Trophoblast cell (in vitro differentiated cells and primary cell): ENCODE measurements around the gene ETV6.

ENCODE experiments used
- DNase-seq, 2 donors: peaks; one replicate each; pipeline ENCODE4 v3.0.0-alpha.2; 2016
- H2AFZ ChIP-seq: 2 replicates; pipeline ENCODE4 v1.6.1; 2013; ENCODE audit warnings: low read length, moderate library complexity, mild to moderate bottlenecking; ENCODE audit not compliant: insufficient read depth, poor library complexity
- H2AK5ac ChIP-seq: 2 replicates; pipeline ENCODE4 v1.6.1; 2013; ENCODE audit warnings: mild to moderate bottlenecking, low read length
- H2BK120ac ChIP-seq: 2 replicates; pipeline ENCODE4 v1.6.1; 2013; ENCODE audit warnings: low read length, mild to moderate bottlenecking, moderate library complexity; ENCODE audit not compliant: insufficient read depth, poor library complexity
- H2BK12ac ChIP-seq: 2 replicates; pipeline ENCODE4 v1.6.1; 2013; ENCODE audit warnings: mild to moderate bottlenecking, low read length, moderate library complexity
- H2BK5ac ChIP-seq: 2 replicates; pipeline ENCODE4 v1.6.1; 2013; ENCODE audit warnings: low read length, low read depth, moderate library complexity, mild to moderate bottlenecking; ENCODE audit not compliant: poor library complexity
- H3K14ac ChIP-seq: 2 replicates; pipeline ENCODE4 v1.6.1; 2013; ENCODE audit warnings: mild to moderate bottlenecking, low read length
- H3K18ac ChIP-seq: 2 replicates; pipeline ENCODE4 v1.6.1; 2013; ENCODE audit warnings: mild to moderate bottlenecking, low read length
- H3K23ac ChIP-seq: 2 replicates; pipeline ENCODE4 v1.6.1; 2013; ENCODE audit warnings: low read length
- H3K27ac ChIP-seq: 2 replicates; pipeline ENCODE4 v1.5.1; 2013; ENCODE audit warnings: low read depth, mild to moderate bottlenecking, inconsistent platforms, low read length, moderate library complexity
- H3K27me3 ChIP-seq: 2 replicates; pipeline ENCODE4 v1.6.1; 2013; ENCODE audit warnings: inconsistent platforms, mild to moderate bottlenecking, low read length, moderate library complexity; ENCODE audit not compliant: insufficient read depth
- H3K36me3 ChIP-seq, 2 experiments: 1 replicate in 1 of 2; 2 replicates in 1 of 2; pipeline ENCODE4 v1.6.1; 2013; ENCODE audit warnings: low read length in 2 of 2, mild to moderate bottlenecking in 2 of 2, moderate library complexity in 1 of 2; ENCODE audit not compliant: insufficient read depth in 2 of 2, control insufficient read depth in 1 of 2
- H3K4ac ChIP-seq: 2 replicates; pipeline ENCODE4 v1.6.1; 2013; ENCODE audit warnings: low read depth, mild to moderate bottlenecking, low read length, moderate library complexity
- H3K4me1 ChIP-seq, 2 experiments: 1 replicate in 1 of 2; 2 replicates in 1 of 2; pipeline ENCODE4 v1.6.1; 2013; ENCODE audit warnings: low read length in 2 of 2, mild to moderate bottlenecking in 2 of 2, moderate library complexity in 1 of 2; ENCODE audit not compliant: insufficient read depth in 2 of 2, control insufficient read depth in 1 of 2
- H3K4me2 ChIP-seq: 2 replicates; pipeline ENCODE4 v1.6.1; 2013; ENCODE audit warnings: inconsistent platforms, mild to moderate bottlenecking, low read length, moderate library complexity
- H3K4me3 ChIP-seq: 2 replicates; pipeline ENCODE4 v1.5.1; 2013; ENCODE audit warnings: mild to moderate bottlenecking, low read depth, low read length, inconsistent platforms
- H3K79me1 ChIP-seq: one replicate; pipeline ENCODE4 v1.6.1; 2013; ENCODE audit warnings: low read length
- H3K79me2 ChIP-seq: 2 replicates; pipeline ENCODE4 v1.6.1; 2013; ENCODE audit warnings: low read length, mild to moderate bottlenecking; ENCODE audit not compliant: control insufficient read depth, insufficient read depth, poor library complexity
- H3K9ac ChIP-seq: 2 replicates; pipeline ENCODE4 v1.6.1; 2013; ENCODE audit warnings: mild to moderate bottlenecking, low read length
- H3K9me3 ChIP-seq: 2 replicates; pipeline ENCODE4 v1.6.1; 2013; ENCODE audit warnings: low read depth, mild to moderate bottlenecking, control low read depth, inconsistent platforms, low read length; ENCODE audit not compliant: insufficient read depth
- H4K12ac ChIP-seq: 2 replicates; pipeline ENCODE4 v1.6.1; 2013; ENCODE audit warnings: low read depth, mild to moderate bottlenecking, low read length, moderate library complexity
- H4K8ac ChIP-seq: 2 replicates; pipeline ENCODE4 v1.6.1; 2013; ENCODE audit warnings: low read depth, mild to moderate bottlenecking, low read length, moderate library complexity
- H4K91ac ChIP-seq: one replicate; pipeline ENCODE4 v1.6.1; 2013; ENCODE audit warnings: low read depth, mild to moderate bottlenecking, low read length, moderate library complexity
- WGBS: extraction: QIAGEN DNeasy Blood & Tissue Kit; methylation state at CpG from one replicate; pipeline ENCODE4 v1.1.7; 2013; ENCODE audit warnings: missing lambda C conversion rate; ENCODE audit not compliant: insufficient read length, insufficient coverage; ENCODE audit errors: extremely low coverage; 5-methylcytosine and 5-hydroxymethylcytosine counted together

The ETV6 gene

DNA sequence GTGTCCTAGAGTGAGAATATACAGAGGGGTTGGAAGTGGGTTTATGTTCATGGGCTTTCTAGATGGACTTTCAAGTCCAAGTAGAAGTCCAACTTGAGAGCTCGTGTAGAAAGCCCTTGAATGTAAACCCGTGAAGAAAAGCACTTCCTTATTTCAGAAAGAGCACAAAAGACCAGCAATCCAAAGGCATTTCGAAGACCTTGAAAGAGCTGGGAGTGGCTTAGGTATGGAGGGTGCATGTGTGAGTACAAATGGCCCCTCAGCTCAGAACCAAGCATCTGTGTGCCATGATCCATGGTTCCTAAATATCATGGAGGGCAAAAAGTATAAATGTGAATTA, 160.7 kb downstream of the ETV6 start:
- H3K27me3 ChIP-seq: no peaks in the 10 kb centered on the region
- H3K79me1 ChIP-seq: peaks cover 7% of the 10 kb centered on the region
- H3K9me3 ChIP-seq: no peaks in the 10 kb centered on the region
- no peak overlapping the region for H3K4ac ChIP-seq
- no peak overlapping the region for H2AK5ac ChIP-seq
- peak overlapping the region; percentile 43 for H2BK12ac ChIP-seq
- no peak overlapping the region for H4K12ac ChIP-seq
- peaks cover 18 to 24% of the 10 kb centered on the region in 2 experiments for H3K4me1 ChIP-seq
- H4K91ac ChIP-seq: no peak overlapping the region
- no peak overlapping the region for H2BK120ac ChIP-seq
- no peak overlapping the region for H2BK5ac ChIP-seq
- no peak overlapping the region for H3K18ac ChIP-seq
- H3K14ac ChIP-seq: no peak overlapping the region
- no peak overlapping the region for H2AFZ ChIP-seq
- no peak overlapping the region for H3K9ac ChIP-seq
- H3K4me2 ChIP-seq: no peak overlapping the region
- H3K4me3 ChIP-seq: no peak overlapping the region
- no CpG with 5 or more reads among the region's 3 CpGs for WGBS
- peaks cover 3% of the 10 kb centered on the region for H3K79me2 ChIP-seq
- H3K23ac ChIP-seq: no peak overlapping the region
- no peak for DNase-seq
- H3K36me3 ChIP-seq: no peaks in the 10 kb centered on the region
- H4K8ac ChIP-seq: no peak overlapping the region
- H3K27ac ChIP-seq: no peak overlapping the region

DNA sequence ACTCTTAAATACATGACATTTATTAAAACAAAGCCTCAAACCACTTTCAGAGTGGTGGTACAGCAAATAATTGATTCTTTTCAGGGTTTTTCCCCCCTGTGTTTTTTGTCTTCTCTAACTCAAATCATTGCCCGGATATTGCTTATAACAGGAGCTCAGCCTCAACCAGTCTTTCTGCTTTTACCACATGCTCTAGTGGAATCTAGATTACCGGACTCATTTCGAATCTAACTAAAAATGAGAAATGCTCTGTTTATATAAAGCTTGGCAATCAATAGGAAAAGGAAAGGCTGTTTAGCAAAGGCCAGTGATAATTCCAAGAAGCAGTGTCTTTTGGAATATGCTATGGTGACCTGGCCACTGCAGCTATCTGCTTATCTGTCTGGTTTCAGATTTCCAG, 161.5 kb downstream of the ETV6 start:
- Histone ChIP-seq H2AK5ac (no peak overlapping the region), H3K14ac (no peak overlapping the region), H3K4me3 (no peak overlapping the region), H4K91ac (no peak overlapping the region), H3K79me2 (peaks cover 3% of the 10 kb centered on the region), H3K4me1 (peaks cover 17 to 20% of the 10 kb centered on the region in 2 experiments), H2BK5ac (no peak overlapping the region), H3K9ac (no peak overlapping the region), H4K12ac (no peak overlapping the region), H3K4ac (no peak overlapping the region), H2AFZ (no peak overlapping the region), H3K9me3 (peaks cover 2% of the 10 kb centered on the region), H2BK120ac (no peak overlapping the region), H3K27me3 (no peaks in the 10 kb centered on the region), H3K27ac (peak overlapping the region; percentile 10), H3K23ac (no peak overlapping the region), H3K79me1 (peaks cover 7% of the 10 kb centered on the region), H4K8ac (no peak overlapping the region), H3K36me3 (no peaks in the 10 kb centered on the region), H3K18ac (no peak overlapping the region), H3K4me2 (peak overlapping the region; percentile 28), H2BK12ac (no peak overlapping the region)
- no peak for DNase-seq
- WGBS: no CpG with 5 or more reads among the region's 3 CpGs

DNA sequence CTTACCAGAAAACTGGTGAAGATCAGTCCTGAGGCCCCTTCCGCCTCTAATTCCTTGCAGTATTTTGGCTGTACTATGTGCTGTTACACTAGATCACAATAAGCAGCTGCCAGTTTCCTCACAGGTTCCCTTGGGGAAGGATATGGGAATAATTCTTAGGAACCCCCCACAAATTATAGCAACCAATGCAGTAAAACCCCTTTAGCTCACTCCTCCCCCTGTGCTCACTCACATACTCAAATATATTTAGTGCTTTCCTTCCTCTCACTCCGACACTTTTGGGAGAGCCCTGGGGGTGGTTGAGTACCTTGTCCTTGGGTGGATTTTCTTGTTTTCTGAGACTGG, 162.7 kb downstream of the ETV6 start:
- Histone ChIP-seq H3K79me1 (peaks cover 7% of the 10 kb centered on the region), H3K4ac (no peak overlapping the region), H4K8ac (no peak overlapping the region), H3K4me2 (peak overlapping the region; percentile 25), H3K36me3 (no peaks in the 10 kb centered on the region), H4K12ac (no peak overlapping the region), H3K23ac (no peak overlapping the region), H2BK12ac (no peak overlapping the region), H3K4me1 (peaks cover 17 to 20% of the 10 kb centered on the region in 2 experiments), H3K18ac (no peak overlapping the region), H3K9me3 (peaks cover 2% of the 10 kb centered on the region), H2BK5ac (no peak overlapping the region), H3K27ac (peak overlapping the region; percentile 94), H3K14ac (no peak overlapping the region), H2AK5ac (no peak overlapping the region), H2BK120ac (no peak overlapping the region), H3K4me3 (no peak overlapping the region), H4K91ac (no peak overlapping the region), H3K27me3 (no peaks in the 10 kb centered on the region), H3K79me2 (peaks cover 3% of the 10 kb centered on the region), H2AFZ (no peak overlapping the region), H3K9ac (no peak overlapping the region)
- no peak for DNase-seq
- WGBS: no CpG with 5 or more reads among the region's 2 CpGs

DNA sequence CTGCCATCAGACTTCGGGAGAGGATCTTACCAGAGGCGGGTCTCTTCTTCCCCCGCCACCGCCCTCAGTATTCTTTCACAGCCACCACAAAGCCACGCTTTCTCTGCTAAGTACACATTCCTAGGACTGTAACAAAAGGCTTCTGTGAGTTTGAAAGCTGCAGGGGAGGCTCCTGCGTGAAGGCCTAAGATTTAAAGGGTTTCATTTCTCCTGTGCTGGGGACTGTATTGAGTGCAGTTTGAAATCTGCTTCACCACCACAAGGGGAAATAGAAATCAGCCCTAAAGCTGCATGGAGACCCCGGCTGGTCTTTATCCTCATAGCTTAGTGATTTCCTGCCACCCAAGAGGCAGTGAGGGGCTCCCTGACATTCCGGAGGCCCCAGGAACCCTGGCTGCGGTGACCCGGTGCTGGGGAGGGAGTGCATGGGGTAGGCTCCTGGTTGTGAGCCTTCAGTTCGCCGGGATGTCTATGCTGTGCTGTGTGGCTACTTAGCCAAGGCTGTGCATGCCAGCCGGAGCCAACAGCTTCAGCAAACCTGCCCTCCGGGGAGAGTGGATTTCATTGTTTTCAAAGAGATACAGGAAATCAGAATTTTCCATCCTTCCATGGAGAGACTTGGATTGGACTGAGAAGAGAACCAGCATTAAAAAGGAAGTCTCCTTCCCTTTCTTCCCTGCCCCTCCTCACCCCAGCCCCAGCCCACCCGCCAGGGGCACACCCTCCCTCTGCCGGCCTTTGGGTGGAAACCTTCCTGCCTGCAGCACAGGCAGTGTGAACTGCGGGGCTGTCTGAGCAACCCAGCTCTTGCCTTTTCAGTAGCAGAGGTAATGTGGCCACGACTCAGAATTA, 163.3 kb downstream of the ETV6 start:
- Histone ChIP-seq H4K12ac (peak overlapping the region; percentile 91), H3K4me1 (peaks cover 17 to 20% of the 10 kb centered on the region in 2 experiments), H2BK12ac (peak overlapping the region; percentile 76), H3K27me3 (no peaks in the 10 kb centered on the region), H3K4me3 (no peak overlapping the region), H3K27ac (peak overlapping the region; percentile 94), H3K14ac (peak overlapping the region; percentile 95), H3K18ac (peak overlapping the region; percentile 91), H3K4me2 (peak overlapping the region; percentile 25), H3K79me2 (peaks cover 3% of the 10 kb centered on the region), H3K36me3 (no peaks in the 10 kb centered on the region), H4K8ac (peak overlapping the region; percentile 68), H3K23ac (no peak overlapping the region), H3K4ac (peak overlapping the region; percentile 91), H2BK120ac (peak overlapping the region; percentile 86), H2AFZ (peak overlapping the region; percentile 25), H2BK5ac (peak overlapping the region; percentile 85), H2AK5ac (peak overlapping the region; percentile 86), H3K9ac (no peak overlapping the region), H3K9me3 (peaks cover 2% of the 10 kb centered on the region), H4K91ac (peak overlapping the region; percentile 87), H3K79me1 (peaks cover 7% of the 10 kb centered on the region)
- no peak for DNase-seq
- WGBS: no CpG with 5 or more reads among the region's 18 CpGs
